Neuronal stem cell (in vitro differentiated cells): ENCODE results near the gene DSCAM.

ENCODE experiments used
- DNase-seq: peaks from one replicate; pipeline ENCODE4 v3.0.0-alpha.2; 2013; ENCODE audit warnings: low spot score
- H2AFZ ChIP-seq: one replicate; pipeline ENCODE4 v1.6.1; 2013; ENCODE audit warnings: mild to moderate bottlenecking, low read length, inconsistent platforms
- H2AK5ac ChIP-seq: 2 replicates; pipeline ENCODE4 v1.6.1; 2013; ENCODE audit warnings: low read depth, mild to moderate bottlenecking, inconsistent platforms, low read length, moderate library complexity, mixed read lengths
- H2BK120ac ChIP-seq: 2 replicates; pipeline ENCODE4 v1.6.1; 2013; ENCODE audit warnings: low read depth, mild to moderate bottlenecking, inconsistent platforms, low read length, moderate library complexity, mixed read lengths
- H2BK12ac ChIP-seq: one replicate; pipeline ENCODE4 v1.6.1; 2013; ENCODE audit warnings: low read length, inconsistent platforms
- H2BK15ac ChIP-seq: 2 replicates; pipeline ENCODE4 v1.6.1; 2013; ENCODE audit warnings: mild to moderate bottlenecking, low read length, inconsistent platforms, mixed read lengths
- H2BK5ac ChIP-seq: one replicate; pipeline ENCODE4 v1.6.1; 2013; ENCODE audit warnings: inconsistent platforms, mild to moderate bottlenecking, low read length, moderate library complexity
- H3K14ac ChIP-seq: one replicate; pipeline ENCODE4 v1.6.1; 2013; ENCODE audit warnings: low read length, inconsistent platforms
- H3K18ac ChIP-seq: 2 replicates; pipeline ENCODE4 v1.6.1; 2013; ENCODE audit warnings: low read length, inconsistent platforms
- H3K23ac ChIP-seq: 2 replicates; pipeline ENCODE4 v1.6.1; 2013; ENCODE audit warnings: low read depth, mild to moderate bottlenecking, mixed read lengths, low read length, inconsistent platforms; ENCODE audit not compliant: poor library complexity
- H3K27ac ChIP-seq: replicated peaks from 3 replicates; pipeline ENCODE4 v1.5.1; 2013; ENCODE audit warnings: low read length, inconsistent platforms
- H3K27me3 ChIP-seq, 3 experiments: 2 replicates each; pipeline ENCODE4 v1.6.1; 2013; ENCODE audit warnings: low read length in 3 of 3, mild to moderate bottlenecking in 2 of 3, inconsistent platforms in 1 of 3, low read depth in 1 of 3, mixed read lengths in 1 of 3, moderate library complexity in 1 of 3; ENCODE audit not compliant: control insufficient read depth in 3 of 3, insufficient read depth in 3 of 3
- H3K36me3 ChIP-seq, 2 donors: replicated peaks in 1 of 2; 2 replicates each; pipeline ENCODE4 v1.6.1; 2013; ENCODE audit warnings: low read length in 2 of 2; ENCODE audit not compliant: control insufficient read depth in 2 of 2, insufficient read depth in 2 of 2
- H3K4ac ChIP-seq: 2 replicates; pipeline ENCODE4 v1.6.1; 2013; ENCODE audit warnings: inconsistent platforms, mild to moderate bottlenecking, low read length, moderate library complexity
- H3K4me1 ChIP-seq, 2 donors: 1 replicate in 1 of 2; 2 replicates in 1 of 2; pipeline ENCODE4 v1.6.1; 2013; ENCODE audit warnings: low read length in 2 of 2, low read depth in 1 of 2; ENCODE audit not compliant: control insufficient read depth in 2 of 2, insufficient read depth in 1 of 2
- H3K4me2 ChIP-seq: one replicate; pipeline ENCODE4 v1.6.1; 2013; ENCODE audit warnings: mild to moderate bottlenecking, low read length, inconsistent platforms; ENCODE audit not compliant: insufficient read depth, poor library complexity, severe bottlenecking
- H3K4me3 ChIP-seq, 2 donors: 2 replicates each; pipeline ENCODE4 v1.5.1; 2013; ENCODE audit warnings: low read length in 2 of 2, mild to moderate bottlenecking in 2 of 2, inconsistent platforms in 1 of 2, moderate library complexity in 1 of 2
- H3K79me1 ChIP-seq: one replicate; pipeline ENCODE4 v1.6.1; 2013; ENCODE audit warnings: low read depth, mild to moderate bottlenecking, inconsistent platforms, low read length, moderate library complexity
- H3K9ac ChIP-seq: one replicate; pipeline ENCODE4 v1.6.1; 2013; ENCODE audit warnings: mild to moderate bottlenecking, low read depth, low read length, inconsistent platforms; ENCODE audit not compliant: poor library complexity
- H3K9me3 ChIP-seq, 2 donors: replicated peaks in 1 of 2; 2 replicates each; pipeline versions ENCODE3 to v1.6.1; 2013; ENCODE audit warnings: low read length in 2 of 2, mild to moderate bottlenecking in 2 of 2, inconsistent platforms in 1 of 2, low read depth in 1 of 2, mixed read lengths in 1 of 2, moderate library complexity in 1 of 2; ENCODE audit not compliant: control insufficient read depth in 2 of 2, insufficient read depth in 1 of 2
- H4K8ac ChIP-seq: one replicate; pipeline ENCODE4 v1.6.1; 2013; ENCODE audit warnings: low read depth, mild to moderate bottlenecking, inconsistent platforms, low read length, moderate library complexity
- H4K91ac ChIP-seq: one replicate; pipeline ENCODE4 v1.6.1; 2013; ENCODE audit warnings: low read length, low read depth, mild to moderate bottlenecking, inconsistent platforms; ENCODE audit not compliant: poor library complexity
- WGBS, 2 donors: extraction: QIAGEN DNeasy Blood & Tissue Kit; methylation state at CpG; one replicate each; pipeline ENCODE4 v1.1.7; 2013; ENCODE audit warnings: missing lambda C conversion rate in 2 of 2, mixed read lengths in 1 of 2; ENCODE audit not compliant: insufficient read length in 2 of 2, insufficient replicate concordance in 1 of 2; ENCODE audit errors: extremely low coverage in 2 of 2; 5-methylcytosine and 5-hydroxymethylcytosine counted together

The DSCAM gene

GRCh38 chr21:40490408-40490807 lies 356.6 kb downstream of the DSCAM start:
- Histone ChIP-seq H3K9me3 (no peaks in the 10 kb centered on the region), H2AFZ (no peak overlapping the region), H3K9ac (no peak overlapping the region), H4K8ac (no peak overlapping the region), H2BK5ac (no peak overlapping the region), H3K18ac (no peak overlapping the region), H3K4me3 (no peak overlapping the region), H2AK5ac (no peak overlapping the region), H4K91ac (no peak overlapping the region), H3K14ac (no peak overlapping the region), H2BK12ac (no peak overlapping the region), H3K4me1 (no peaks in the 10 kb centered on the region), H3K79me1 (no peaks in the 10 kb centered on the region), H3K36me3 (no peaks in the 10 kb centered on the region), H3K4me2 (no peak overlapping the region), H3K27me3 (no peaks in the 10 kb centered on the region), H2BK15ac (no peak overlapping the region), H3K4ac (no peak overlapping the region), H3K23ac (no peak overlapping the region), H3K27ac (no peak overlapping the region), H2BK120ac (no peak overlapping the region)
- DNase-seq: no peak
- no CpG with 5 or more reads among the region's 1 CpG for WGBS, 2 donors

- Histone ChIP-seq H2BK15ac (no peak overlapping the region), H3K9me3 (no peaks in the 10 kb centered on the region), H3K27me3 (no peaks in the 10 kb centered on the region), H3K4me3 (no peak overlapping the region), H2AK5ac (no peak overlapping the region), H4K91ac (no peak overlapping the region), H2BK12ac (no peak overlapping the region), H2AFZ (no peak overlapping the region), H3K14ac (no peak overlapping the region), H2BK120ac (no peak overlapping the region), H3K4me1 (no peaks in the 10 kb centered on the region), H3K18ac (no peak overlapping the region), H3K4me2 (no peak overlapping the region), H3K9ac (no peak overlapping the region), H3K27ac (no peak overlapping the region), H4K8ac (no peak overlapping the region), H3K4ac (no peak overlapping the region), H3K79me1 (no peaks in the 10 kb centered on the region), H2BK5ac (no peak overlapping the region), H3K23ac (no peak overlapping the region), H3K36me3 (no peaks in the 10 kb centered on the region)
- WGBS, 2 donors: no CpG with 5 or more reads among the region's 1 CpG
- no peak for DNase-seq
Measured at GRCh38 chr21:40489001-40489400, 358.0 kb downstream of the DSCAM start.

GRCh38 chr21:40481764-40482163 lies 365.2 kb downstream of the DSCAM start:
- Histone ChIP-seq H2BK120ac (no peak overlapping the region), H3K4me1 (no peaks in the 10 kb centered on the region), H3K4me3 (no peak overlapping the region), H3K9me3 (no peaks in the 10 kb centered on the region), H2BK5ac (no peak overlapping the region), H3K36me3 (no peaks in the 10 kb centered on the region), H3K9ac (no peak overlapping the region), H3K79me1 (no peaks in the 10 kb centered on the region), H2BK12ac (no peak overlapping the region), H2AK5ac (no peak overlapping the region), H2AFZ (no peak overlapping the region), H4K91ac (no peak overlapping the region), H3K4ac (no peak overlapping the region), H3K18ac (no peak overlapping the region), H3K27ac (no peak overlapping the region), H3K27me3 (no peaks in the 10 kb centered on the region), H3K4me2 (no peak overlapping the region), H3K14ac (no peak overlapping the region), H3K23ac (no peak overlapping the region), H4K8ac (no peak overlapping the region), H2BK15ac (no peak overlapping the region)
- no peak for DNase-seq
- WGBS, 2 donors: no CpG with 5 or more reads among the region's 9 CpGs

GRCh38 chr21:40474513-40474912 lies 372.4 kb downstream of the DSCAM start:
- Histone ChIP-seq H3K4me1 (no peaks in the 10 kb centered on the region), H2BK120ac (no peak overlapping the region), H3K23ac (no peak overlapping the region), H3K14ac (no peak overlapping the region), H3K4ac (no peak overlapping the region), H2BK5ac (no peak overlapping the region), H3K18ac (no peak overlapping the region), H3K27ac (no peak overlapping the region), H3K9ac (no peak overlapping the region), H4K8ac (no peak overlapping the region), H4K91ac (no peak overlapping the region), H3K9me3 (no peaks in the 10 kb centered on the region), H3K36me3 (no peaks in the 10 kb centered on the region), H3K27me3 (no peaks in the 10 kb centered on the region), H2BK12ac (no peak overlapping the region), H2BK15ac (no peak overlapping the region), H3K4me2 (no peak overlapping the region), H2AFZ (no peak overlapping the region), H3K79me1 (no peaks in the 10 kb centered on the region), H2AK5ac (no peak overlapping the region), H3K4me3 (no peak overlapping the region)
- no CpG with 5 or more reads among the region's 15 CpGs for WGBS, 2 donors
- no peak for DNase-seq
